Lung (tissue), 12 donors: Measurements from ENCODE around the gene SPCS1. TPM values are rescaled to one million over a fixed set of nuclear protein-coding genes. Genes with fewer than 3 reads are reported as not detected.
"Not testable (repeated sequence)": the region's sequence is repeated elsewhere in the genome, so short reads cannot be mapped to it uniquely, and the experiment has no call there.

Experiments
- ATAC-seq: fragments of 200-7000 bp; cut with Tn5 transposase; one replicate; pipeline ENCODE4 v1.9.1; 2020; ENCODE audit warnings: moderate number of reproducible peaks; ENCODE audit not compliant: insufficient read depth, low FRiP score
- DNase-seq, 3 donors: peaks; one replicate each; pipeline ENCODE4 v3.0.0-alpha.2; 2013 to 2017
- H3K27ac ChIP-seq, 2 donors: one replicate each; pipeline ENCODE4 v1.5.1; 2013; ENCODE audit warnings: mild to moderate bottlenecking in 2 of 2, moderate library complexity in 2 of 2, control low read depth in 1 of 2, inconsistent platforms in 1 of 2, low read depth in 1 of 2, low read length in 1 of 2
- H3K27me3 ChIP-seq, 3 donors: one replicate each; pipeline ENCODE4 v1.5.1; 2013; ENCODE audit warnings: low read length in 2 of 3; ENCODE audit not compliant: control insufficient read depth in 3 of 3, insufficient read depth in 3 of 3
- H3K36me3 ChIP-seq, 4 donors: one replicate each; pipeline ENCODE4 v1.5.1; 2013; ENCODE audit warnings: low read length in 4 of 4, mild to moderate bottlenecking in 1 of 4, moderate library complexity in 1 of 4; ENCODE audit not compliant: control insufficient read depth in 4 of 4, insufficient read depth in 4 of 4
- H3K4me1 ChIP-seq, 5 donors: one replicate each; pipeline ENCODE4 v1.5.1; 2013; ENCODE audit warnings: low read length in 5 of 5, mild to moderate bottlenecking in 2 of 5, moderate library complexity in 1 of 5; ENCODE audit not compliant: control insufficient read depth in 5 of 5, insufficient read depth in 5 of 5
- H3K4me3 ChIP-seq: one replicate; pipeline ENCODE4 v1.5.1; 2013; ENCODE audit warnings: mild to moderate bottlenecking, control low read depth, moderate library complexity
- H3K9ac ChIP-seq, 2 donors: one replicate each; pipeline ENCODE4 v1.5.1; 2013; ENCODE audit warnings: low read length in 2 of 2, control low read depth in 1 of 2; ENCODE audit not compliant: insufficient read depth in 1 of 2
- H3K9me3 ChIP-seq, 4 donors: one replicate each; pipeline ENCODE4 v1.5.1; 2013; ENCODE audit warnings: low read length in 3 of 4, mild to moderate bottlenecking in 1 of 4, moderate library complexity in 1 of 4; ENCODE audit not compliant: control insufficient read depth in 4 of 4, insufficient read depth in 3 of 4
- CTCF ChIP-seq: IDR thresholded peaks from 2 replicates; pipeline ENCODE4 v1.5.1; 2012; ENCODE audit warnings: mild to moderate bottlenecking; ENCODE audit errors: control extremely low read depth, extremely low read depth
- WGBS, 2 donors: extraction: QIAGEN DNeasy Blood & Tissue Kit; methylation state at CpG; one replicate each; pipeline ENCODE4 v1.1.7; 2013; 5-methylcytosine and 5-hydroxymethylcytosine counted together
- polyA plus RNA-seq, 2 donors: library from polyadenylated mRNA; stranded (reverse); fragments of 200-250 nt; gene quantifications; one replicate each; pipeline ENCODE4 v1.2.1, GENCODE V29; 2013
- total RNA-seq, 2 donors: library from RNA; depleted of rRNA in 1 of 2; stranded (reverse); fragments of >200 nt in 1 of 2; gene quantifications; one replicate each; pipeline ENCODE4 v1.2.1, GENCODE V29; 2014 to 2021
- donor health status: control.
- donor health status: control.
- donor health status: Bipolar disorder and iron deficiency.
- donor health status: healthy.
- donor health status: DM: yes; HTN: yes; CAD: no.

The SPCS1 gene
- total and polyA plus RNA-seq, 4 donors, result 63.3 to 139 (median 95.7) TPM

- 97 to 98% methylated on average over 1 of the region's 1 CpG for WGBS, 2 donors
- Histone ChIP-seq H3K27me3 (no peaks in the 10 kb centered on the region), H3K9ac (no peak overlapping the region), H3K27ac (no peak overlapping the region), H3K36me3 (peaks cover 0 to 9% (median 7%) of the 10 kb centered on the region in 4 donors), H3K4me3 (no peak overlapping the region), H3K4me1 (no peaks in the 10 kb centered on the region), H3K9me3 (peaks cover 0 to 4% (median under 1%) of the 10 kb centered on the region in 4 donors)
- no peak for TF ChIP-seq CTCF
- ATAC-seq, result no peak
- DNase-seq, result no peak
Measured at GRCh38 chr3:52724511-52724910, 18.6 kb downstream of the SPCS1 start.

- WGBS, 2 donors, result 53 to 87% methylated on average over 3 of the region's 3 CpGs
- not testable (repeated sequence) for H3K9me3 ChIP-seq, H3K27me3 ChIP-seq, H3K9ac ChIP-seq, H3K4me1 ChIP-seq, H3K27ac ChIP-seq, H3K4me3 ChIP-seq, DNase-seq, ATAC-seq
- peaks cover 16 to 27% (median 19%) of the 10 kb centered on the region in 4 donors for H3K36me3 ChIP-seq
Measured at GRCh38 chr3:52728753-52729152, 22.8 kb downstream of the SPCS1 start.

GRCh38 chr3:52730681-52731080 lies 24.8 kb downstream of the SPCS1 start:
- H3K27ac ChIP-seq, result no peak overlapping the region
- H3K36me3 ChIP-seq, result peaks cover 20 to 29% (median 20%) of the 10 kb centered on the region in 4 donors
- H3K4me1 ChIP-seq, result no peaks in the 10 kb centered on the region
- H3K27me3 ChIP-seq, result no peaks in the 10 kb centered on the region
- ATAC-seq, result no peak
- no peak overlapping the region for H3K9ac ChIP-seq
- peak in 1 of 3 donors; percentile 7 for DNase-seq
- no peak overlapping the region for H3K4me3 ChIP-seq
- TF ChIP-seq CTCF, result no peak
- peaks cover 0 to 4% (median under 1%) of the 10 kb centered on the region in 4 donors for H3K9me3 ChIP-seq

GRCh38 chr3:52731590-52731989 lies 25.7 kb downstream of the SPCS1 start:
- TF ChIP-seq CTCF, result no peak
- 83 to 96% methylated on average over 14 of the region's 14 CpGs for WGBS, 2 donors
- H3K27me3 ChIP-seq, result no peaks in the 10 kb centered on the region
- no peak for DNase-seq
- ATAC-seq, result no peak
- peaks cover 0 to 4% (median under 1%) of the 10 kb centered on the region in 4 donors for H3K9me3 ChIP-seq
- H3K4me1 ChIP-seq, result no peaks in the 10 kb centered on the region
- no peak overlapping the region for H3K4me3 ChIP-seq
- no peak overlapping the region for H3K27ac ChIP-seq
- peaks cover 20 to 29% (median 22%) of the 10 kb centered on the region in 4 donors for H3K36me3 ChIP-seq
- H3K9ac ChIP-seq, result no peak overlapping the region
